WTC11 (cell line): ENCODE results near the gene ANKRD66. TPM values are rescaled to one million over a fixed set of nuclear protein-coding genes. Genes with fewer than 3 reads are reported as not detected.

ENCODE experiments used
- ATAC-seq: fragments of 200-7000 bp; cut with Tn5 transposase; 2 replicates; pipeline ENCODE4 v1.10.0; 2021; ENCODE audit warnings: mild to moderate bottlenecking, moderate library complexity
- CTCF ChIA-PET: fragments of 300-600 bp; sonication (Branson Sonifier 250); formaldehyde crosslinking; loops from one replicate; lab custom pipeline; 2021; ENCODE audit warnings: antibody characterized with exemption; lab: Charles Lee
- POLR2A ChIA-PET: fragments of 350-600 bp; sonication (Branson Sonifier 250); formaldehyde crosslinking; loops from one replicate; lab custom pipeline; 2021; ENCODE audit warnings: antibody characterized with exemption; lab: Charles Lee
- DNase-seq: peaks from one replicate; pipeline ENCODE4 v3.0.0; 2021; ENCODE audit warnings: low spot score
- H3K27ac Mint-ChIP-seq: 2 replicates; pipeline ENCODE4 v1.8.0; 2021; ENCODE audit warnings: mixed read lengths
- H3K27me3 Mint-ChIP-seq: 2 replicates; pipeline ENCODE4 v1.8.0; 2021; ENCODE audit warnings: low read depth, mild to moderate bottlenecking, moderate library complexity, mixed read lengths
- H3K36me3 Mint-ChIP-seq: 2 replicates; pipeline ENCODE4 v1.8.0; 2021; ENCODE audit warnings: mixed read lengths
- H3K4me1 Mint-ChIP-seq: 2 replicates; pipeline ENCODE4 v1.8.0; 2022; ENCODE audit warnings: mixed read lengths
- H3K4me3 Mint-ChIP-seq: 2 replicates; pipeline ENCODE4 v1.8.0; 2021; ENCODE audit warnings: mild to moderate bottlenecking, moderate library complexity, mixed read lengths
- H3K9me3 Mint-ChIP-seq: 2 replicates; pipeline ENCODE4 v1.8.0; 2021; ENCODE audit warnings: mixed read lengths
- ARID4B ChIP-seq: sonication (generic); formaldehyde crosslinking; IDR thresholded peaks from 2 replicates; pipeline ENCODE4 v1.8.0; 2023; ENCODE audit warnings: missing genetic modification reagents, mild to moderate bottlenecking, borderline replicate concordance
- CBFB ChIP-seq: sonication (generic); formaldehyde crosslinking; IDR thresholded peaks from 2 replicates; pipeline ENCODE4 v1.8.1; 2022; ENCODE audit warnings: mild to moderate bottlenecking, low read depth, missing genetic modification reagents
- ELF4 ChIP-seq: sonication (generic); formaldehyde crosslinking; IDR thresholded peaks from 2 replicates; pipeline ENCODE4 v1.8.1; 2022; ENCODE audit warnings: low read depth, mild to moderate bottlenecking, moderate library complexity, missing genetic modification reagents
- ESRRA ChIP-seq: sonication (generic); formaldehyde crosslinking; IDR thresholded peaks from 2 replicates; pipeline ENCODE4 v1.8.1; 2022; ENCODE audit warnings: mild to moderate bottlenecking, missing genetic modification reagents, borderline replicate concordance
- GRHL2 ChIP-seq: fragments of 250-450 bp; sonication (Bioruptor Pico); IDR thresholded peaks from 2 replicates; pipeline ENCODE4 v1.8.0; 2022; ENCODE audit warnings: mild to moderate bottlenecking, moderate library complexity; ENCODE audit not compliant: insufficient replicate concordance, severe bottlenecking
- NR3C1 ChIP-seq: sonication (generic); formaldehyde crosslinking; conservative IDR thresholded peaks from 2 replicates; pipeline ENCODE4 v1.8.1; 2023; ENCODE audit warnings: low read depth, mild to moderate bottlenecking, missing genetic modification reagents
- SMAD3 ChIP-seq: sonication (generic); formaldehyde crosslinking; IDR thresholded peaks from 2 replicates; pipeline ENCODE4 v1.8.0; 2022; ENCODE audit warnings: missing genetic modification reagents, mild to moderate bottlenecking, borderline replicate concordance
- TP53 ChIP-seq: sonication (generic); formaldehyde crosslinking; IDR thresholded peaks from 2 replicates; pipeline ENCODE4 v1.8.1; 2023; ENCODE audit warnings: mild to moderate bottlenecking, missing genetic modification reagents
- ZNF219 ChIP-seq: sonication (generic); formaldehyde crosslinking; IDR thresholded peaks from 2 replicates; pipeline ENCODE4 v1.8.0; 2023; ENCODE audit warnings: missing genetic modification reagents, mild to moderate bottlenecking, borderline replicate concordance
- ZNF317 ChIP-seq: sonication (generic); formaldehyde crosslinking; IDR thresholded peaks from 2 replicates; pipeline ENCODE4 v1.8.1; 2023; ENCODE audit warnings: low read depth, mild to moderate bottlenecking, moderate library complexity, missing genetic modification reagents, borderline replicate concordance
- ZNF425 ChIP-seq: fragments of 250-450 bp; sonication (Bioruptor Pico); conservative IDR thresholded peaks from 2 replicates; pipeline ENCODE4 v1.9.0; 2021; ENCODE audit warnings: mild to moderate bottlenecking
- ZNF671 ChIP-seq: fragments of 250-450 bp; sonication (Bioruptor Pico); IDR thresholded peaks from 2 replicates; pipeline ENCODE4 v1.8.0; 2021; ENCODE audit warnings: mild to moderate bottlenecking
- total RNA-seq: library from RNA; stranded (reverse); gene quantifications from 3 replicates; pipeline ENCODE4 v1.2.3, GENCODE V29; 2021
- TF ChIP-seq, protein P1 (sequence below): sonication (generic); formaldehyde crosslinking; IDR thresholded peaks from 2 replicates; pipeline ENCODE4 v1.8.1; 2023; ENCODE audit warnings: mild to moderate bottlenecking, missing genetic modification reagents
- TF ChIP-seq, protein P2 (sequence below): sonication (generic); formaldehyde crosslinking; IDR thresholded peaks from 2 replicates; pipeline ENCODE4 v1.8.1; 2023; ENCODE audit warnings: mild to moderate bottlenecking, missing genetic modification reagents, moderate library complexity
- TF ChIP-seq, protein P3 (sequence below): sonication (generic); formaldehyde crosslinking; IDR thresholded peaks from 2 replicates; pipeline ENCODE4 v1.8.0; 2022; ENCODE audit warnings: missing genetic modification reagents
- TF ChIP-seq, protein P4 (sequence below): fragments of 250-450 bp; sonication (Bioruptor Pico); IDR thresholded peaks from 2 replicates; pipeline ENCODE4 v1.9.0; 2021; ENCODE audit warnings: mild to moderate bottlenecking
- TF ChIP-seq, protein P5 (sequence below): sonication (generic); formaldehyde crosslinking; conservative IDR thresholded peaks from 2 replicates; pipeline ENCODE4 v1.8.1; 2023; ENCODE audit warnings: mild to moderate bottlenecking, low read depth, missing genetic modification reagents, moderate library complexity

Gene ANKRD66
- total RNA-seq, 1 experiment from 2014 or later: not detected

DNA sequence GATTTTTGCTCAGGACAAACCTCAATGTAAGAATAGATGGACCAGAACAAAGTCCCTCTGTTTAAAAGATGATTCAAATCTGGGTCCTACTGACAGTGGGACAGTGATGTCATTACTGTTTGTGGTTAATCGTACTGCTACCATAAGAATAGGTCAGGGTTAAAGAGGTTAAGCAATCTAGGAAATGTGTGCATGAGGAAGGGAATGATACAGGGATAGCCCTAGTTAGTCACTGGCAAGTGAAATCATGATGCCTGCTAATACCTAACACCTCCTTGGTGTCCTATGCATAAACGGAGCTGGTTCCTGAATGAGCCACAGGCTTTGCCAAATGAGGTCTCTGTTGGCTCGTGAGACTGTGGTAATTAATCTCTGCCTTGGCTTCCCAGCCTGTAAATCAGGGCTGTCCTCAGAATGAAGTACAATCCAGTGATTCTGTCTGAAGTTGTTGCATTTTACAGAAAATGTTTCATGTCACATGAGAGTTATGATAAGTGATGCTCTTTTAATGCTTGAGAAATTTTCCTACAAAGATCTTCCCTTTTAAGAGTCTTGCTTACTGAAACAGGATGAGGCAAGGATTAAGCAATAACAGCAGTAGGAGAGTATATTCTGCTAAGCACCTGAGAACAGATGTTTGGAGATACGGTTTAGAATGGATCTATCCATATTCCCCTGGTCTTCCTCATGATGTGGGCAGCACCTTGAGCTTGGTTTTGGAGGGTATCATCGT lies 50.3 kb downstream of the ANKRD66 start:
- H3K27me3 Mint-ChIP-seq: no peaks in the 10 kb centered on the region
- ATAC-seq (no peak), DNase-seq (no peak)
- H3K4me3 Mint-ChIP-seq: no peak overlapping the region
- H3K27ac Mint-ChIP-seq: no peak overlapping the region
- no peaks in the 10 kb centered on the region for H3K36me3 Mint-ChIP-seq
- no peaks in the 10 kb centered on the region for H3K4me1 Mint-ChIP-seq
- POLR2A ChIA-PET: no interaction called here
- no peaks in the 10 kb centered on the region for H3K9me3 Mint-ChIP-seq
- CTCF ChIA-PET: no interaction called here
- TF ChIP-seq ZNF219 (CRISPR knock-in tag) (no peak), ZNF425 (no peak), ELF4 (CRISPR knock-in tag) (no peak), CBFB (no peak), GRHL2 (no peak), SMAD3 (CRISPR knock-in tag) (no peak), ZNF317 (CRISPR knock-in tag) (no peak), NR3C1 (CRISPR knock-in tag) (no peak), ARID4B (CRISPR knock-in tag) (no peak), ESRRA (CRISPR knock-in tag) (no peak), ZNF671 (CRISPR knock-in tag) (no peak), TP53 (CRISPR knock-in tag) (no peak)
- TF ChIP-seq, protein P1, sequence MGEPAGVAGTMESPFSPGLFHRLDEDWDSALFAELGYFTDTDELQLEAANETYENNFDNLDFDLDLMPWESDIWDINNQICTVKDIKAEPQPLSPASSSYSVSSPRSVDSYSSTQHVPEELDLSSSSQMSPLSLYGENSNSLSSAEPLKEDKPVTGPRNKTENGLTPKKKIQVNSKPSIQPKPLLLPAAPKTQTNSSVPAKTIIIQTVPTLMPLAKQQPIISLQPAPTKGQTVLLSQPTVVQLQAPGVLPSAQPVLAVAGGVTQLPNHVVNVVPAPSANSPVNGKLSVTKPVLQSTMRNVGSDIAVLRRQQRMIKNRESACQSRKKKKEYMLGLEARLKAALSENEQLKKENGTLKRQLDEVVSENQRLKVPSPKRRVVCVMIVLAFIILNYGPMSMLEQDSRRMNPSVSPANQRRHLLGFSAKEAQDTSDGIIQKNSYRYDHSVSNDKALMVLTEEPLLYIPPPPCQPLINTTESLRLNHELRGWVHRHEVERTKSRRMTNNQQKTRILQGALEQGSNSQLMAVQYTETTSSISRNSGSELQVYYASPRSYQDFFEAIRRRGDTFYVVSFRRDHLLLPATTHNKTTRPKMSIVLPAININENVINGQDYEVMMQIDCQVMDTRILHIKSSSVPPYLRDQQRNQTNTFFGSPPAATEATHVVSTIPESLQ (CRISPR knock-in tag): no peak
- TF ChIP-seq, protein P2, sequence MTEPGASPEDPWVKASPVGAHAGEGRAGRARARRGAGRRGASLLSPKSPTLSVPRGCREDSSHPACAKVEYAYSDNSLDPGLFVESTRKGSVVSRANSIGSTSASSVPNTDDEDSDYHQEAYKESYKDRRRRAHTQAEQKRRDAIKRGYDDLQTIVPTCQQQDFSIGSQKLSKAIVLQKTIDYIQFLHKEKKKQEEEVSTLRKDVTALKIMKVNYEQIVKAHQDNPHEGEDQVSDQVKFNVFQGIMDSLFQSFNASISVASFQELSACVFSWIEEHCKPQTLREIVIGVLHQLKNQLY: no peak
- TF ChIP-seq, protein P3, sequence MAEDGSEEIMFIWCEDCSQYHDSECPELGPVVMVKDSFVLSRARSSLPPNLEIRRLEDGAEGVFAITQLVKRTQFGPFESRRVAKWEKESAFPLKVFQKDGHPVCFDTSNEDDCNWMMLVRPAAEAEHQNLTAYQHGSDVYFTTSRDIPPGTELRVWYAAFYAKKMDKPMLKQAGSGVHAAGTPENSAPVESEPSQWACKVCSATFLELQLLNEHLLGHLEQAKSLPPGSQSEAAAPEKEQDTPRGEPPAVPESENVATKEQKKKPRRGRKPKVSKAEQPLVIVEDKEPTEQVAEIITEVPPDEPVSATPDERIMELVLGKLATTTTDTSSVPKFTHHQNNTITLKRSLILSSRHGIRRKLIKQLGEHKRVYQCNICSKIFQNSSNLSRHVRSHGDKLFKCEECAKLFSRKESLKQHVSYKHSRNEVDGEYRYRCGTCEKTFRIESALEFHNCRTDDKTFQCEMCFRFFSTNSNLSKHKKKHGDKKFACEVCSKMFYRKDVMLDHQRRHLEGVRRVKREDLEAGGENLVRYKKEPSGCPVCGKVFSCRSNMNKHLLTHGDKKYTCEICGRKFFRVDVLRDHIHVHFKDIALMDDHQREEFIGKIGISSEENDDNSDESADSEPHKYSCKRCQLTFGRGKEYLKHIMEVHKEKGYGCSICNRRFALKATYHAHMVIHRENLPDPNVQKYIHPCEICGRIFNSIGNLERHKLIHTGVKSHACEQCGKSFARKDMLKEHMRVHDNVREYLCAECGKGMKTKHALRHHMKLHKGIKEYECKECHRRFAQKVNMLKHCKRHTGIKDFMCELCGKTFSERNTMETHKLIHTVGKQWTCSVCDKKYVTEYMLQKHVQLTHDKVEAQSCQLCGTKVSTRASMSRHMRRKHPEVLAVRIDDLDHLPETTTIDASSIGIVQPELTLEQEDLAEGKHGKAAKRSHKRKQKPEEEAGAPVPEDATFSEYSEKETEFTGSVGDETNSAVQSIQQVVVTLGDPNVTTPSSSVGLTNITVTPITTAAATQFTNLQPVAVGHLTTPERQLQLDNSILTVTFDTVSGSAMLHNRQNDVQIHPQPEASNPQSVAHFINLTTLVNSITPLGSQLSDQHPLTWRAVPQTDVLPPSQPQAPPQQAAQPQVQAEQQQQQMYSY: no peak
- TF ChIP-seq, protein P4, sequence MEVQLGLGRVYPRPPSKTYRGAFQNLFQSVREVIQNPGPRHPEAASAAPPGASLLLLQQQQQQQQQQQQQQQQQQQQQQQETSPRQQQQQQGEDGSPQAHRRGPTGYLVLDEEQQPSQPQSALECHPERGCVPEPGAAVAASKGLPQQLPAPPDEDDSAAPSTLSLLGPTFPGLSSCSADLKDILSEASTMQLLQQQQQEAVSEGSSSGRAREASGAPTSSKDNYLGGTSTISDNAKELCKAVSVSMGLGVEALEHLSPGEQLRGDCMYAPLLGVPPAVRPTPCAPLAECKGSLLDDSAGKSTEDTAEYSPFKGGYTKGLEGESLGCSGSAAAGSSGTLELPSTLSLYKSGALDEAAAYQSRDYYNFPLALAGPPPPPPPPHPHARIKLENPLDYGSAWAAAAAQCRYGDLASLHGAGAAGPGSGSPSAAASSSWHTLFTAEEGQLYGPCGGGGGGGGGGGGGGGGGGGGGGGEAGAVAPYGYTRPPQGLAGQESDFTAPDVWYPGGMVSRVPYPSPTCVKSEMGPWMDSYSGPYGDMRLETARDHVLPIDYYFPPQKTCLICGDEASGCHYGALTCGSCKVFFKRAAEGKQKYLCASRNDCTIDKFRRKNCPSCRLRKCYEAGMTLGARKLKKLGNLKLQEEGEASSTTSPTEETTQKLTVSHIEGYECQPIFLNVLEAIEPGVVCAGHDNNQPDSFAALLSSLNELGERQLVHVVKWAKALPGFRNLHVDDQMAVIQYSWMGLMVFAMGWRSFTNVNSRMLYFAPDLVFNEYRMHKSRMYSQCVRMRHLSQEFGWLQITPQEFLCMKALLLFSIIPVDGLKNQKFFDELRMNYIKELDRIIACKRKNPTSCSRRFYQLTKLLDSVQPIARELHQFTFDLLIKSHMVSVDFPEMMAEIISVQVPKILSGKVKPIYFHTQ: no peak
- TF ChIP-seq, protein P5, sequence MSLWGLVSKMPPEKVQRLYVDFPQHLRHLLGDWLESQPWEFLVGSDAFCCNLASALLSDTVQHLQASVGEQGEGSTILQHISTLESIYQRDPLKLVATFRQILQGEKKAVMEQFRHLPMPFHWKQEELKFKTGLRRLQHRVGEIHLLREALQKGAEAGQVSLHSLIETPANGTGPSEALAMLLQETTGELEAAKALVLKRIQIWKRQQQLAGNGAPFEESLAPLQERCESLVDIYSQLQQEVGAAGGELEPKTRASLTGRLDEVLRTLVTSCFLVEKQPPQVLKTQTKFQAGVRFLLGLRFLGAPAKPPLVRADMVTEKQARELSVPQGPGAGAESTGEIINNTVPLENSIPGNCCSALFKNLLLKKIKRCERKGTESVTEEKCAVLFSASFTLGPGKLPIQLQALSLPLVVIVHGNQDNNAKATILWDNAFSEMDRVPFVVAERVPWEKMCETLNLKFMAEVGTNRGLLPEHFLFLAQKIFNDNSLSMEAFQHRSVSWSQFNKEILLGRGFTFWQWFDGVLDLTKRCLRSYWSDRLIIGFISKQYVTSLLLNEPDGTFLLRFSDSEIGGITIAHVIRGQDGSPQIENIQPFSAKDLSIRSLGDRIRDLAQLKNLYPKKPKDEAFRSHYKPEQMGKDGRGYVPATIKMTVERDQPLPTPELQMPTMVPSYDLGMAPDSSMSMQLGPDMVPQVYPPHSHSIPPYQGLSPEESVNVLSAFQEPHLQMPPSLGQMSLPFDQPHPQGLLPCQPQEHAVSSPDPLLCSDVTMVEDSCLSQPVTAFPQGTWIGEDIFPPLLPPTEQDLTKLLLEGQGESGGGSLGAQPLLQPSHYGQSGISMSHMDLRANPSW (CRISPR knock-in tag): no peak
